GM13977 (cell line): ENCODE data around the gene FKBP2.

Experiments
- DNase-seq: peaks from one replicate; pipeline ENCODE4 v3.0.0; 2012; ENCODE audit warnings: low spot score
- CTCF ChIP-seq: IDR thresholded peaks from 2 replicates; pipeline ENCODE4 v1.5.1; 2012; ENCODE audit warnings: mild to moderate bottlenecking, control low read depth; ENCODE audit not compliant: insufficient read depth; ENCODE audit errors: extremely low read depth, missing control alignments
- in situ Hi-C: fragments of 300-500 bp; cut with MboI; formaldehyde crosslinking; loops from one replicate; pipeline ENCODE4 v1.12.0; 2022; ENCODE audit warnings: low sequenced_read_pairs, low pct_unique_long_range_greater_than_20kb, mixed read lengths, inconsistent platforms; ENCODE audit not compliant: unreplicated experiment

Gene FKBP2

DNA sequence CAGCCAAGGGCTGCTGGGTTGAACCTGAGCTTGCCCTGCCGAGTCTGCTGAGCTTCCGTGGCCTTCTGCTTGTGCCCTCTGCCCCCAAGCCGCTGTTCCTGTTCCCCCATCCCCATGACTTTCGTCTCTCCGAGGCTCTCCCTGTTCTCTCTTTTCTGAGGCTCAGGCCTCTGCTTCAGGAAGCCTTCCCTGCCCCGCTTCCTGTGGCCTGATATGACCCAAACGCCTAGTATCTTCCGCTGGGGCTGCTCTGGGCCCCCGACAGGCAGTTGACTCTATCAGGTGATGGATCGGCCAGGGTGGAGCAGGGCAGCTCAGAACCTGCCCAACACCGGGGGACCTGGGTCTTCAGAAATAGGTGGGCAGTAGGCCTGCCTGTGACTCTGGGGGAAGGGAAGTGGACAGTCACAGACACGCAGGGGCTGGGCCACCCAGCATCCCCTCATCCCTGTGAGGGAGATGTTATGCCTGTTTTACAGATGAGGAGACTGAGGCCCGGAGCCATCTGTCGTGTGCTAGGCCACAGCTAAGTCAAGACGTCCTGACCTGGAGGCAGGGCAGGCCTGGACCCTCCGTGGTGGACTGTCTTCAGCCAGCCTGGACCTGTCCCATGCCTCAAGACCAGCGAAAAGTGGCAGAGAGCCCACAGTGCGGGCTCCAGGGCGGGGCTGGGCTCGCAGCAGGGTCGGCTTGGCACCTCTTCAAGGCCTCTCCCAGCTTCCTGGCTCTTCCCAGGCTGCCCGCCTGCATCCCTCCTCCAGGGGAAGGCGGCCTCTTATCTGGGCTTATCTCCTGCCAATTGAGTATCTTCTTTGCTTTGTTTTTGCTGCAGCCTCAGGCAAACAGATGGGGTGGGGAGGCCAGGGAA, 27.4 kb downstream of the FKBP2 start:
- no peak for TF ChIP-seq CTCF
- in situ Hi-C loops: no loop called here
- no peak for DNase-seq

- no peak for DNase-seq
- no peak for TF ChIP-seq CTCF
- in situ Hi-C loops: no loop called here
These were observed 28.1 kb downstream of the FKBP2 start for GRCh38 chr11:64268893-64269539.

DNA sequence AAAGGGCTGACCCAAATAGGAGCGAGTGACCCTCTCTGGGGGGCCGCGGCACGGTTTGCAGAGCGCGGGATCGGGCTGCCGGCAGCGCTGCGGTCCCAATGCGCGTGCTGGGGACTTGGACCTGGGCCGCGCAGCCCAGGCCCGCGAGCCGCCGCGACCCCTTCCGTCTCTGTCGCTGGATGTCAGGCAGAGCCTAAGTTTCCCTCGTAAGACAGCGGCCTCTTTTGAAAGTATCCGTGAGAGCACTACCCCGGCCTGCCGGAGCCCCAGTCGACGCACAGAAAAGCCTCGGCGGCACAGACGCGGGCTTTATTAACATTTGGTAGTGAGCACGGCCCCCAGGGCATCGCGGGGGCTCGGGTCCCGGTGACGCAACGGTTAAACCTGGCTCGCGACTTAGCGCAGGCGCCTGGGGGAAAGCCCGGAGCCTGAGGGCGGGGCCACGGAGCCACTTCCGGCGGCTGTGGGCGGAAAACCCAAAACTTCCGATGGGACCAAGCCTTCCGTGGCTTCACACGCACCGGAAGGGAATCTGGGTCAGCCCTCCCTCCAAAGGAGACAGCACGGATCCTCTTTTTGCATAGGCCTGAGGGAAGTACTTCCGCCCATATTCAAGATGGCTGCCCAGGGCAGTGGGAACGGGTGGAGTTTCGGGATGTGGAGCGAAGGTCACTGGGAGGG, 28.8 kb downstream of the FKBP2 start:
- DNase-seq: peak; percentile 91

DNA sequence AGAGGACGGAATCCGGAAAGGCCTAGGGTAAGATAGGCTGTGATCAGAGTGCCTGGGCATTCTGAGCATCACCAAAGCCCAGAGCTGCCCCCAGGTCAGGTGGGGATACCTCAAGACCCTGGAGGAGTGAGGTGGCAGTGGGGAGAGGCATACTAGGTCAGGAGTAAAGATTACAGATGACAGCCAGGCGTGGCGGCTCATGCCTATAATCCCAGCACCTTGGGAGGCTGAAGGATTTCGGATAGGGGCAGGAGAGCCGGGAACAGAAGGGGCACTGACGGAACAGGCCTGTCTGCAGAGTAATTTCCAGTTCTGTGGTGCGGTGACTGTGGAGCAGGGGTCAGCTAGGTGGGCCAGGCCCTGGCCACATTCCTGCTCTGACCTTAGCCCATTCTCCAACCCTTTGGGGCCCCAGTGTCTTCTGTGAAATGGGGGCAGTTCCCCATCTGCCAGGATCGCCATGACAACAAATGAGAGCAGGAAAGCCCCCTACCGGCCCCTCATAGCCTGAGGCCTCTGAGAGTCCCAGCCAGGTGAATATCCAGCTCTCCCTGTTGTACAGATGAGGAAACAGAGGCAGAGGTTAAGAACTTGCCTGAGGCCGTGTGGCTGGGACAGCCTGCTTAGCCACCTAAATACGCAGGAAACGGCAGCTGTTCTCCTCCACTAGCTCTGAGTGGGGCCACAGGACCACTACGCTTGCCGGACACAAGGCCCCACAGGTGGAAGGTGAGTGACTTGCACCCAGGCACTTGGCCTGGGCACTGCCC, 34.3 kb downstream of the FKBP2 start:
- no peak for DNase-seq
- TF ChIP-seq CTCF: no peak
- in situ Hi-C loops: no loop called here

More for the DNA sequence above, 28.8 kb downstream of the FKBP2 start:
- peak; percentile 10 for TF ChIP-seq CTCF
- in situ Hi-C loops: no loop called here

- no peak for TF ChIP-seq CTCF
- in situ Hi-C loops: no loop called here
- DNase-seq: no peak
These were observed 34.9 kb downstream of the FKBP2 start for GRCh38 chr11:64275841-64276240.

DNA sequence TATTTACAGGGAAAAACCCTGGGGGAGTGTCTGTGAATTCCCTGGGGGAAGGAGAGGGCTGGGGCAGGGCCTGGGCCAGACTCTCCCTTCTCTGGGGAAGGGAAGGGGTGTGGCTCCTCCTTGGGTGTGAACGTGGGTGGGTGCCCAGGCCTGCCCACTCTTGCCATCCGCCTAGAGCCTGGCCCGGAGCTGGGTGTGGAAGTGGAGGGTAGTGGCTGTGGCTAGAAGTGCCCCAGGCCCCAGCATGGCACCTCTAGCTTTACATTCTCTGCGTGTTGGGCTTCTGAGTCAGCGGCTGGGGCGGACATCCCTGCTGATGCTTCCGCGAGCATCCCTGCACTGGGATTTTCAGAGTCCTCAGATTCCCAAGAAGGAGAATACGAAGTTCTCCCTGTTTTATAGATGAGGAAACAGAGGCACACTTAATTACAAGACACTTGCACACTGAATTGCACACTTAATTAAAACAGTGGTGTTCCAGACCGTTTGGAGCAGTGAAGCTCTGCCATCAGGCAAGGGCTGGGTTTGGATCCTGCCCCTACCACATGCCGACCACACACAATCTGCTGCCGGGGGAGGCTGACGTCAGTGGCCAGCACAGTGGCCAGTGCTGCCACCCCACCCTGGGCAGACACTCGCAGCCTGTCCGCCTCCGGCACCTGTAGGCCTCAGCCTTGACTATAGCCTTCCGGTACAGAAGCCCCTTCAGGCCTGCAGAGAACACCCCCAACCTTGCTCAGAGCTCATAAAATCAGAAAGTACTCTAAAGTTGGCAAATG, 35.9 kb downstream of the FKBP2 start:
- no peak for DNase-seq
- in situ Hi-C loops: no loop called here
- no peak for TF ChIP-seq CTCF
